Measurements from ENCODE around the gene SLC13A3. TPM values are rescaled to one million over a fixed set of nuclear protein-coding genes. Genes with fewer than 3 reads are reported as not detected.

The SLC13A3 gene
- total RNA-seq, 1 experiment from 2014 or later = not detected

- DNase-seq = no peak
- H3K36me3 Mint-ChIP-seq (ENCODE audit: insufficient read depth, unreplicated experiment) = peaks cover 8% of the 10 kb centered on the region
- CTCF ChIA-PET = no interaction called here
- H3K9me3 Mint-ChIP-seq (ENCODE audit: low read depth, unreplicated experiment) = peaks cover 4% of the 10 kb centered on the region
- H3K27me3 Mint-ChIP-seq (ENCODE audit: unreplicated experiment) = peaks cover 19% of the 10 kb centered on the region
- no peak overlapping the region for H3K4me3 Mint-ChIP-seq (ENCODE audit: low read depth, unreplicated experiment)
- intact Hi-C loops (cut with micrococcal nuclease; ENCODE audit: unreplicated experiment) = no loop called here
- H3K27ac Mint-ChIP-seq (ENCODE audit: unreplicated experiment) = no peak overlapping the region
- TF ChIP-seq CTCF (IDR thresholded peaks at IDR 0.05; ENCODE audit: unreplicated experiment) = no peak
- BruUV-seq (replicated peaks) = no TSS peak
- H3K4me1 Mint-ChIP-seq (ENCODE audit: low read depth, unreplicated experiment) = peaks cover 39% of the 10 kb centered on the region
These were observed 21.9 kb downstream of the SLC13A3 start for GRCh38 chr20:46629341-46629740.

GRCh38 chr20:46627234-46627633 lies 24.0 kb downstream of the SLC13A3 start:
- Mint-ChIP-seq H3K4me1 (ENCODE audit: low read depth, unreplicated experiment) (peaks cover 20% of the 10 kb centered on the region), H3K36me3 (ENCODE audit: insufficient read depth, unreplicated experiment) (peaks cover 8% of the 10 kb centered on the region), H3K27ac (ENCODE audit: unreplicated experiment) (no peak overlapping the region), H3K27me3 (ENCODE audit: unreplicated experiment) (peaks cover 29% of the 10 kb centered on the region), H3K9me3 (ENCODE audit: low read depth, unreplicated experiment) (peaks cover 9% of the 10 kb centered on the region), H3K4me3 (ENCODE audit: low read depth, unreplicated experiment) (no peak overlapping the region)
- TF ChIP-seq CTCF (IDR thresholded peaks at IDR 0.05; ENCODE audit: unreplicated experiment) = no peak
- DNase-seq = no peak
- intact Hi-C loops (cut with micrococcal nuclease; ENCODE audit: unreplicated experiment) = no loop called here
- no TSS peak for BruUV-seq (replicated peaks)
- CTCF ChIA-PET = interaction anchor here (1.0 kb wide), 1 partner anchor 13 kb away, joined by 3 read pairs; no protein-coding TSS in a partner anchor

DNA sequence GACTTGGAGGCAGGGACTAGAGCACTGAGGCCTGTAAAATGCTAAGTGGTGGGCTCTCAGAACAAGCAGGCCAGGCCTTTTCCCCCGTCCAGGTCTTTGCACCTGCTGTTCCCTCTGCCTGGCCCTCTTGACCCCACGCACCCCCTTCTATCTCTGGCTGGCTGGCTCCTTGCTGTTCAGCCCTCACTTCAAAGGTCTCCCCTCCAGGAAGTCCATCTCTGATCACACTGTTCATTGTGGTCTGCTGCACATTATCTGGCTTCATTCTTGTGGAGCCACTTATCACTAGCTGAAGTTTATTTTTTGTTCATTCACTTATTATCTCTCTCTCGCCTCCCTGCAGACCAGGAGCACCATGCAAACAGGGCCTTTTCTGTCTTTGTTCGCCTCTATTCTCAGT lies 24.5 kb downstream of the SLC13A3 start:
- intact Hi-C loops (cut with micrococcal nuclease; ENCODE audit: unreplicated experiment) = no loop called here
- peaks cover 9% of the 10 kb centered on the region for H3K9me3 Mint-ChIP-seq (ENCODE audit: low read depth, unreplicated experiment)
- H3K4me3 Mint-ChIP-seq (ENCODE audit: low read depth, unreplicated experiment) = no peak overlapping the region
- H3K27me3 Mint-ChIP-seq (ENCODE audit: unreplicated experiment) = peaks cover 29% of the 10 kb centered on the region
- H3K27ac Mint-ChIP-seq (ENCODE audit: unreplicated experiment) = no peak overlapping the region
- TF ChIP-seq CTCF (IDR thresholded peaks at IDR 0.05; ENCODE audit: unreplicated experiment) = no peak
- H3K36me3 Mint-ChIP-seq (ENCODE audit: insufficient read depth, unreplicated experiment) = peaks cover 6% of the 10 kb centered on the region
- DNase-seq = no peak
- BruUV-seq (replicated peaks) = no TSS peak
- H3K4me1 Mint-ChIP-seq (ENCODE audit: low read depth, unreplicated experiment) = peaks cover 15% of the 10 kb centered on the region
- CTCF ChIA-PET = interaction anchor here (1.0 kb wide), 1 partner anchor 12 kb away, joined by 3 read pairs; no protein-coding TSS in a partner anchor

- no peak for TF ChIP-seq CTCF (IDR thresholded peaks at IDR 0.05; ENCODE audit: unreplicated experiment)
- peaks cover 29% of the 10 kb centered on the region for H3K27me3 Mint-ChIP-seq (ENCODE audit: unreplicated experiment)
- DNase-seq = no peak
- H3K36me3 Mint-ChIP-seq (ENCODE audit: insufficient read depth, unreplicated experiment) = no peaks in the 10 kb centered on the region
- intact Hi-C loops (cut with micrococcal nuclease; ENCODE audit: unreplicated experiment) = no loop called here
- CTCF ChIA-PET = no interaction called here
- peaks cover 7% of the 10 kb centered on the region for H3K4me1 Mint-ChIP-seq (ENCODE audit: low read depth, unreplicated experiment)
- H3K27ac Mint-ChIP-seq (ENCODE audit: unreplicated experiment) = no peak overlapping the region
- peaks cover 9% of the 10 kb centered on the region for H3K9me3 Mint-ChIP-seq (ENCODE audit: low read depth, unreplicated experiment)
- BruUV-seq (replicated peaks) = no TSS peak
- no peak overlapping the region for H3K4me3 Mint-ChIP-seq (ENCODE audit: low read depth, unreplicated experiment)
These were observed 25.3 kb downstream of the SLC13A3 start for GRCh38 chr20:46625875-46626373.
